HG02610 (cell line): ENCODE data around the gene FASTKD3.
A peak's percentile ranks its signal among the peaks of the same experiment; 100 is the strongest.
"Not testable (repeated sequence)": the region's sequence is repeated elsewhere in the genome, so short reads cannot be mapped to it uniquely, and the experiment has no call there.

Experiments
- ATAC-seq: cut with Tn5 transposase; IDR thresholded peaks from one replicate; pipeline ENCODE4 v1.9.1; 2021; ENCODE audit warnings: mild to moderate bottlenecking, moderate library complexity; ENCODE audit not compliant: unreplicated experiment

The FASTKD3 gene

GRCh38 chr5:7868773-7869473, at the start of gene FASTKD3, which contains the start of gene MTRR:
FASTKD3 (minus strand) TSS chr5:7869031; CDS start chr5:7868083, 948 bp downstream.
MTRR (plus strand) TSS chr5:7869148; CDS start chr5:7870795, 1,647 bp downstream.
- peak; percentile 99 for ATAC-seq

DNA sequence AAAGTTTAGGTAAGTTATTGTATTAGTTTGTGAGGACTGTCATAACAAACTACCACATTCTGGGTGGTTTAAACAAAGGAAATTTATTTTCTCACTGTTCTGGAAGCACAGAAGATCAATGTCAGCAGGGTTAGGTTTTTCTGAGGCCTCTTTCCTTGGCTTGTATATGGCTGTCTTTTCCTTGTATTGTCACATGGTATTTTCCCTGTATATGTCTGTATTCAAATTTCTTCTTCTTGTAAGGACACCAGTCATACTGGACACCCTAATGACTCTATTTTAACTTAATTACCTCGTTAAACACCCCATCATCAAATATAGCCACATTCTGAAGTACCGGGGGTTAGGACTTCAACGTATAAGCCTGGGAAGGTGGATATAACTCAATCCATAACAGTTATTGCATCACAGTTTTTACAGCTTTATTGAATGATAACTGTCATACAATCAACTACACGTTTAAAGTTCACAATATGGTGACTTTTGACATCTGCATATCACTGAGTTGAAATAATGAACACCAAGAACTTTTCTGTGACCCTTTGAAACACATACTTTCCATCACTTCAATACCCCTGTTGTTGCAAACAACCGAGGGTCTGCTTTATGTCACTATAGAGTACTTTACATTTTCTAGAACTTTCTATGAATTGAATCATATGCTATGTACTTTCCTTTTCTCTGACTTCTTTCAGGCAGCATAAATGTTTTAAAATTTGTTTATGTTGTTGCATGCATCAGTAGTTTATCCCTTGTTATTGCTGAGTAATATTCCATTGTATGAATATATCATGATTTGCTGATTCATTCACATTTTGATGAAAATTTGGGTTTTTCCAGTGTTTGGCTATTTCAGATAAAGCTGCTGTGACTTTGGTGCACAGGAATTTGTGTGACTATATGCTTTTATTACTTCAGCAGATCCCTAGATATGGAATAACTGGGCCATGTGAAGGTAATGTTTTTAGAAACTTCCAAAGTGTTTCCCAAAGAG, 48.6 kb upstream of the FASTKD3 start:
- no peak for ATAC-seq

GRCh38 chr5:7916171-7916804, 47.5 kb upstream of the FASTKD3 start:
- no peak for ATAC-seq

DNA sequence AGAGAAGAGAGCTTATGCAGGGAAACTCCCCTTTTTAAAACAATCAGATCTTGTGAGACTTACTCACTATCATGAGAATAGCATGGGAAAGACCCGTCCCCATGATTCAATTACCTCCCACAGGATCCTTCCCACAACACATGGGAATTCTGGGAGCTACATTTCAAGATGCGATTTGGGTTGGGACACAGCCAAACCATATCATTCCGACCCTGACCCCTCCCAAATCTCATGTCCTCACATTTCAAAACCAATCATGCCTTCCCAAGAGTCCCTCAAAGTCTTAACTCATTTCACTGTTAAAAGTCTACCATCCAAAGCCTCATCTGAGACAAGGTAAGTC, 42.6 kb upstream of the FASTKD3 start:
- not testable (repeated sequence) for ATAC-seq

- no peak for ATAC-seq
Observed at GRCh38 chr5:7910738-7911428, 42.1 kb upstream of the FASTKD3 start.

DNA sequence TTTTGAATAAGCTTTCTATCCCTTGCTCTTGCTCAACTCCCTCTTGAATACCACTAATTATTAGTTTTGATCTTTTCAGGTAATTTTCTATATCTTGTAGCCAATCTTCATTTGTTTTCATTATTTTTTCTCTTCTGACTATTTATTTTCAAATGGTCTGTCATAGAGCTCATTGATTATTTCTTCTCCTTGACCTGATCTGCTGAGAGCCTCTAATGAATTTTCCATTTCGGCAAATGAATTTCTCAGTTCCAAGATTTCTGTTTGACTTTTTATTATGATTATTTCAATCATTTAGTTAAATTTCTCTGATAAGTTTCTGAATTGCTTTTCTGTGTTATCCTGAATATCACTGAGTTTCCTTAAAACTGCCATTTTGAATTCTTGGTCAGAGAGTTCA, 39.5 kb upstream of the FASTKD3 start:
- ATAC-seq = no peak

DNA sequence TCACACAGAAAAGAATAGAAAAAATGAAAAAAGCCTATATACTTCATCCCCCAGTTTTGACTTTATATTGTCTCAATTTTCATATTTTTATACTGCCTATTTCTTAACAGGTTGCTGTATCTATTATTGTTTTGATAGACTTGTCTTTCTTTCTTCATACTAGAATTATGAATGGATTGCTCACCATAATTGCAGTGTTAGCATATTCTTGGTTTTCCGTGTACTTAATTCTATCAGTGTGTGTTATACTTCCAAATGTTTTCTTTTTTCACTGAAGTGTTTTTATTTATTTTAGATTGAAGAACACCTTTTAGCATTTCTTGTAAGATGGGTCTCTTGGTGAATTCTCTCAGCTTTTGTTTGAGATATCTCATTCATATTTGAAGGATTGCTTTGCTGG, 38.8 kb upstream of the FASTKD3 start:
- ATAC-seq = no peak

DNA sequence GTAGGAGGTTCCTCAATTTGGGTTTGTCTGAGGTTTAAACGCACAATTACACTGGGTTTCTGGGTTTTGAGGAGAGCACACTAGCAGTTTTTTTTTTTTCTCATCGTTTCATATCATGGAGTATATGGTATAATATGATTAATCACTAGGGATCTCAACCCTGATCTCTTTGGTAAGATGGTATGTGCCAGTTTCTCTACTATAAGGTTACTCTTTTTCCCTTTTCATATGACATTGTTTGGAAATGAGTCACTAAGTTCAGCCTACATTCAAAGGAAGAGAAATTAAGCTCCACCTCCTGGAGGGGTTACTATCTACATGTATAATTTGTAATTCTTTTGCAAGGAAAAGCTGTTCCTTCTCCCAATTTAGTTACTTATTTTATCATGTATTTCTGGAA, 35.3 kb upstream of the FASTKD3 start:
- peak; percentile 52 for ATAC-seq

GRCh38 chr5:7902666-7903625, 34.1 kb upstream of the FASTKD3 start:
- no peak for ATAC-seq

- ATAC-seq = no peak
Observed at GRCh38 chr5:7902201-7902600, 33.4 kb upstream of the FASTKD3 start.

DNA sequence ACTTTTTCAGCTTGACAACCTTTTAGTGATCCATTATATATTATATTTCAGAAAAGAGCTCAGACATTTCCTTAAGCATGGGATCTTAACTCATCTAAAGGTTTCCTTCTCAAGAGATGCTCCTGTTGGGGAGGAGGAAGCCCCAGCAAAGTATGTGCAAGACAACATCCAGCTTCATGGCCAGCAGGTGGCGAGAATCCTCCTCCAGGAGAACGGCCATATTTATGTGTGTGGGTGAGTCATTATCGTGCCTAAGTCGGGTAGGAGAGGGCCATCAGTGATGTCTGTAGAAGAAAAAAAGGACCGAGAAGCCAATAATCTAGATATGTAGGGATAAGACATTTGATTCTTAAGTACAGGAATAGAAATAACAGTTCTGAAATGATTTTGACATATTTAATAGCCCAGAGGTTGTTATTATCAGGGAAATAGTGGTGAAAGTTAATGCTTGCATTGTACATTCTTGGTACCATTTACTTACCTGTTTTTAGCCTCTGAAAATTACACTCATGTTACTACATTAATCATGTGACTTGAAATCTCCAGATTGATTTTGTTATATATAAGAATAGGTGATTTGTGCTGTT, 28.3 kb upstream of the FASTKD3 start:
- ATAC-seq = no peak

DNA sequence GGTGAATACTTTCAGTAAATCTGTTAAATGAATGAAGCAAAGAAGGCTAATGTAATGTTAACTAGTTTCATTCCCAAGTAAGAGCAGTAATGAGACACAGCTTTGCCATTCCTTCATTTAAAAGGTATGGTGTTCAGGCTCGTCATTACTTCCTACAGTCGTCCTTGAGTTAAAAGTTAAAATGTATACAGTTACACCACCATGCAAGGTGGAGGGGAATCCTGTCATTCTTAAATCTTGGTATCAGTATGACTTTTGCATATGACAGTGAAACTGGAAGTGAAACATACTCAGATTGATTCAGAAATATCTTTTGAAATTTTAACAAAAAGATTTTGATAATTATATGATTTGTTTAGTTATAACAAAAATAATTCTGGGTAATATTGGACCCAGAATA, 26.0 kb upstream of the FASTKD3 start:
- ATAC-seq = peak; percentile 94

GRCh38 chr5:7894439-7894838, 25.6 kb upstream of the FASTKD3 start:
- no peak for ATAC-seq

GRCh38 chr5:7888901-7889300, 20.1 kb upstream of the FASTKD3 start:
- ATAC-seq = no peak

GRCh38 chr5:7886849-7887475, 18.1 kb upstream of the FASTKD3 start:
- ATAC-seq = no peak

GRCh38 chr5:7884491-7885267, 15.8 kb upstream of the FASTKD3 start:
- no peak for ATAC-seq

DNA sequence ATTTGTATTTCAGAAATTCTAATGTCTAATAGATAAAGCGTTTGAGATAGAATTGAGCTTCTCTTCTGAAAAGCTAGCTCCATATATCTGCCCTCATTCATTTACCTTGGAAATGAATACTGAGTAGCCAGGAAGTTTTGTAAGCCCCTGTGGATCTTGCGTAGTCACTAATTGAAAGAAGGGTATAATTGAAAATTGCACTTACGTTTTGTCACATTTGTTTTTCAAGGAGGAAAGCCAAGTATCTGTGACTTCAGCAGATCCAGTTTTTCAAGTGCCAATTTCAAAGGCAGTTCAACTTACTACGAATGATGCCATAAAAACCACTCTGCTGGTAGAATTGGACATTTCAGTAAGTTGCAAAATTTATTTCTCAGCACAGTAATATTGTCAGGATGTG, 14.1 kb upstream of the FASTKD3 start:
- ATAC-seq = no peak

DNA sequence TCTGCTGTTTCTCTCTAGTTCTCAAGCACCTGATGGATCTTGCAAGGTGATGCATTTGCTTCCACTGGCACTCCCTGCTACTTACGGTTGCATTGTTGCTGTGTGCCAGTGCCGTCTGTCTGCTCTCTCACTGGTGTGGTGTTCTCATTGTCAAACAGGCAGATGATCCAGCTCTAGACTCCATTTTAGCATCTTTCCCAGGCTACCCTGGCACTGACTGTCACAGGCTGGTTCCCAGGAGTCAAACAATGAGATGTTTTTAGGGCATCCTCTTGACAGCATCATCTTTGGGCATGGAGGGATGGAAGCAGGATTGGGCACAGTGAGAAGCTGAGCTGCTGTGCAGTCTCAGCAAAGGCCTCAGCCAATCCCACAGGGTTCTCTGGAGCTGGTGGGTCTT, 13.0 kb upstream of the FASTKD3 start:
- ATAC-seq = no peak
